GM21381 (cell line): ENCODE measurements around the gene BCKDK.

Source experiments
- ATAC-seq: cut with Tn5 transposase; IDR thresholded peaks from one replicate; pipeline ENCODE4 v1.9.1; 2021; ENCODE audit warnings: mild to moderate bottlenecking, moderate library complexity; ENCODE audit not compliant: unreplicated experiment

The BCKDK gene

DNA sequence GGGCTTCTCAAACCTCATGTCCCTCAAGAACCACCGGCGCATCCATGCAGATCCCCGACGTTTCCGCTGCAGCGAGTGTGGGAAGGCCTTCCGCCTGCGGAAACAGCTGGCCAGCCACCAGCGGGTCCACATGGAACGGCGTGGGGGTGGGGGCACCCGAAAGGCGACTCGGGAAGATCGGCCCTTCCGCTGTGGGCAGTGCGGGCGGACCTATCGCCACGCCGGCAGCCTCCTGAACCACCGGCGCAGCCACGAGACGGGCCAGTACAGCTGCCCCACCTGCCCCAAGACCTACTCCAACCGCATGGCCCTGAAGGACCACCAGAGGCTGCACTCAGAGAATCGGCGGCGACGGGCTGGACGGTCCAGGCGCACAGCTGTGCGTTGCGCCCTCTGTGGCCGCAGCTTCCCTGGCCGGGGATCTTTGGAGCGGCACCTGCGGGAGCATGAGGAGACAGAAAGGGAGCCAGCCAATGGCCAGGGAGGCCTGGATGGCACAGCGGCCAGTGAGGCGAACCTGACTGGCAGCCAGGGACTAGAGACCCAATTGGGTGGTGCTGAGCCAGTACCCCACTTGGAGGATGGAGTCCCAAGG, 28.1 kb upstream of the BCKDK start:
- ATAC-seq = no peak

GRCh38 chr16:31080756-31081419, 27.3 kb upstream of the BCKDK start:
- no peak for ATAC-seq

DNA sequence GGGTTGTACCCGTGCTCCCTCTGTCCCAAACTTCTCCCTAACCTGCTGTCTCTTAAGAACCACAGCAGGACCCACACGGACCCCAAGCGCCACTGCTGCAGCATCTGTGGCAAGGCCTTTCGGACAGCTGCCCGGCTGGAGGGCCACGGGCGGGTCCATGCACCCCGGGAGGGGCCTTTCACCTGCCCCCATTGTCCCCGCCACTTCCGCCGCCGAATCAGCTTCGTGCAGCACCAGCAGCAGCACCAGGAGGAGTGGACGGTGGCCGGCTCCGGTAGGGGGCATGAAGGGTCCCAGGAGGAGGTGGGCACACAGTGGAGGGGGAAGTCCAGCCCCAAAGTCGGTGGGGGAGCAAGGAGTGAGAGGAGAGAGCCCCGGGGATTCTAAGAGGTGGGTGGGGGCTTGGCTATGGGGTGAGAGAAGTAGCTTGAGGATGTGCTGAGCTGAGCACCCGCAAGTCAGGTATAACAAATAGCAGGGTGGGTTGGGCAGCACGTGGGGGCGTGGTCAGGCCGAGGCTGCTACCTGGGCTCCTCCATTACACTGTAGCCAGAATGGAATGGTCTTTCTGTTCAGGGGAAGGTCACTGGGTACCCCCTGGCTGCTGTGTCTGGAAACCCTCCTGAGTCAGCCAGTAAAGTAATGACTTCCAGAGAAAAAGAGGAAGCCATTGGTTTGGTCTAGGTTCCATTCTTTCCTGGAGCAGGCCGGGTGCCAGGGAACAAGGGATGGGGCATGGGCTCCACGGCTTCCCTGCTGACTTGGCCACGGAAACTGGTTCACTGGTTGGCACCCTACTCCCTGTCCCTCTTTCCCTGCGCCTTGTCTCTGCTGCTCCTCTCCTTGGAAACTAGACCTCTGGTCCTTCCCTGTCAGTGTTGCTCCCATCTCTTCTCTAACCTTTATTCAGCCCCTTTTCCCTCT, 26.5 kb upstream of the BCKDK start:
- ATAC-seq = no peak

DNA sequence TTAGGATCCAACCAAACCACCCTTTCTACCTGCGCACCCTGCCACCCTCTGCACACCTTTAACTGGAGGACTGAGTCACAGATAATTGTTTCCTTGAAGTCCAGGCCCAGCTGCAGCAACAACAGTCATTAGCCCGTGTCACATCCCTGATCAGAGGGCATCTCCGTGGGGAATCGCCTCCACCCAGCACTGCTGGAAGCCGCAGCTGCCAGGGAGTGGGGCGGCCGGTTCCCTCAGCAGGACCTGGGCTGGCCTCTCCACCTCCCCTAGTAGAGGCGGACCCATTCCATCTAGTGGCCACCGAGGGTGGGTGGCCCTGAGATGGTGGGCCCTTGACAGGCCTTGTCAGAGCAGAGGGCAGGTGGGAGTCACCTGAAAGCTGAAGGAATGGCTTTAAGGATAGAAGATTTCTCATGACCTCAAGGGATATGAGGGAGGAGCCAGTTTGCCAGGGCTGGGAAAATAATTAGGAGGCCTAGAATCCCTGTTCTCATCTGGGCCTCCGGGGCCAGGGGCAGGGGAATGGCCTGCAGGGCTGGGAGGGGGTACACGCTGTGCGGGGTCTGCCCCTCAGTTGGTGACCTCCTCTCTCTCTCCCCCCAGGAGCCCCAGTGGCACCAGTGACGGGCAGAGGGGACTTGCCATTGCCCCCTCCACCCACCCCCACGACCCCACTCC, 25.7 kb upstream of the BCKDK start:
- no peak for ATAC-seq

DNA sequence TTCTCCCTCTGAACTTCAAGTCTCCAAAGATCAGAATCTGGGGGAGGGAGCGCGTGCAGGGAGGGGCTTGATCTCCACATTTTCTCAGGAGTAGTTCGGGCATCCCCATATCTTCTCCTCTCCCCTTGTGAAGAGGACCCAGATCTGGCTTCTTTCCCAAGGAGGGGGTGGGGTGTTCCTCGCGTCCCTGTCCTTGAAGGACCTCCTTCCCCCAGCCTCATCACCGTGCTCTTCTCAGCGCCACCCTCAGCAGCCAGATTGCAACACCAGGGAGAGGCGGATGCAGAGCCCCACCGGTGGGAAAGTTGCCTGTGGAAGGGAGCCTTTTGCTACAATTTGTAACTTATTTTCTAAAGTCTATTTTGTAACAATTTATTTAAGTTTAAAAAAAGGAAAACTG, 25.1 kb upstream of the BCKDK start:
- ATAC-seq = no peak

DNA sequence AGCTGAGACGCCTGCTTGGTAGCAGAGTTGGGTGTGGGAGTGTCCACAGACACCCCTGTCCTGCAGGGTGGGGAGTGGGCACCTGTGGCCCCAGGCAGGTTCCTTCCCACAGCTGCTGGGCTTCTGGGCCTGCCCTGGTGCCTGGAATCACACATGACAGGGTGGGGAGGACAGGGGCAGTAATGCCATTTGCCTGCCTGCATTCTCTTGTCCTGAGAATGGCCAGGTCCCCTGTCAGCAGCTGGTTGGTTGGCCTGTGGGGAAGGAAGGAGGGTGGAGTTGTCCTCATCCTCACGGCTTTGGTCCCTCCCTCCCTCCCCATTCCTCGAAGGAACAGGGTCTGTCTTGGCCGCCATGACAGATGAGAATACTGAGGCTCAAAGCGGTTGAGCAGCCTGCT, 24.6 kb upstream of the BCKDK start:
- no peak for ATAC-seq

DNA sequence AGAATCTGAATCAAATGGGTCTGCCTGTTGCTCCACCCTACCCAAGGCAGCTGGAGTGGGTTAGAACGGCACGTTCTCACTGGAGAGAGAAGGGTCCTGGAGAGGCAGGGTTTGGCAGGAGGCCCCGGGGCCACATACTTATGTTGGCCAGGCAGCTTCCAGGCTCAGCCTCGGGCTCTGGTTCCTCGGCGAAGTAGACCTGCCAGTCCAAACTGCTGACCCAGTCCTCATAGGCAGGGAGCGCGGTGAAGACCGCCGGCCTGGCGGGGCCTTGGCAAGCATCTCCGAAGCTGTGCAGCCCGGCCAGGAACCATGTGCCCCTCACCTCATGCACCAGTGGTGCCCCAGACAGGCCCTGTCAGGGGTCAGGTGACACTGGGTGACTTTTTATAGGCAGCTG, 24.2 kb upstream of the BCKDK start:
- no peak for ATAC-seq

DNA sequence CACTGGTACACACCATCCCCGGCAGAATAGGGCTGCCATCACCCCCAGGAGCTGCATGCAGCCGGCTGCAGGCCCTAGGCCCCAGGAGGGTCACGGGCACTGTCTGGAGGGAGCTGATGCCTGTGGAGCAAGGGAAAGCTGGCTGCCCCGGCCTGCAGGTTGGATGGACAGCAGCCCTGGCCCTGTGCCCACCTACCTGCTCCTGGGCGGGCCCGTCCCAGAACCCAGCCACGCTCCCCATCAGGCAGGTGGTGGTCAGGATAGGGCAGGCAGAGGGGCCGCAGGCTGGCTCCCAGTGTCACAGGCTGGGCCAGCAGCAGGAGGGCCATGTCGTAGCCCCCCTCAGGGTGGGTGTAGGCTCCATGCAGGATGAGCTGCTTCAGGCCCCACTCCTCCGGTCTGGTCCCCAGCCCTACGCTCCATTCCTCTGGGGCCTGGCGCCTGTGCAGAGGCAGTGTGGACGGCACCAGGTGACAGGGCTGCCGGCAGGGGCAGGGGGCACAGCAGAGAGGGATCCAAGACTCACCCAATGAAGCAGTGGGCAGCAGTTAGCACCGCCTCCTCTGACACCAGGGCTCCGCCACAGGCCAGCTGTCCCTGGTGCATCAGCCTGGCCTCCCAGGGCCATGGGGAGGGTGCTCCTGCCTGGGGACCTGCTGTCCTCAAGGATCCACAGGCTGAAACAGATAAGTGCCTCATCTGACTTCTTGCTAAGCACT, 23.4 kb upstream of the BCKDK start:
- ATAC-seq = no peak

- no peak for ATAC-seq
Measured at GRCh38 chr16:31085411-31085810, 22.8 kb upstream of the BCKDK start.

- no peak for ATAC-seq
Measured at GRCh38 chr16:31085873-31086628, 22.1 kb upstream of the BCKDK start.

GRCh38 chr16:31086629-31086906, 21.6 kb upstream of the BCKDK start:
- no peak for ATAC-seq

GRCh38 chr16:31087481-31087880, 20.7 kb upstream of the BCKDK start:
- ATAC-seq = no peak

GRCh38 chr16:31087971-31088370, 20.2 kb upstream of the BCKDK start:
- no peak for ATAC-seq

- no peak for ATAC-seq
Measured at GRCh38 chr16:31088459-31089183, 19.6 kb upstream of the BCKDK start, which contains the start of gene PRSS53. TSS of gene PRSS53 (minus strand) at chr16:31088943. CDS start at chr16:31088809, 134 bp downstream.

DNA sequence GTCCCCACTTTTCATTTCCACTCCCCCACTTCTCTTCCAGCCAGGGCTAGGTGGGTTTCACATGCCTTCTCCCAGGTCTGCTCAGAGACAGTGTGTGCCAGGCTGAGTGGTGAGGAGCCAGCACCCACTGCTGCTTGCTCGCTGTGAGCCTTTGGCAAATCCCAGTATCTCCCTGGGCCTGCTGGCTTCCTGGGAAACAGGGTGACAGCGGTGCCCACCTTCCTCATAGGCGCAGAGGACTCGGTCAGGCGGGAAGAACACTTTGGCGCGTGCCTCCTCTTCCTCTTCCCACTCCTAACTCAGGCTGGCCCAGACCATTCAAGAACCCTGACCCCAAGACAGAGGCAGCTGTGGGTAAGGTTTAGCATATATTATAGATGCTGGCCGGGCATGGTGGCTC, 19.0 kb upstream of the BCKDK start:
- no peak for ATAC-seq

- no peak for ATAC-seq
Measured at GRCh38 chr16:31090540-31090939, 17.6 kb upstream of the BCKDK start.

GRCh38 chr16:31092330-31092729, 15.9 kb upstream of the BCKDK start:
- no peak for ATAC-seq

GRCh38 chr16:31093132-31093703, 15.0 kb upstream of the BCKDK start:
- no peak for ATAC-seq

DNA sequence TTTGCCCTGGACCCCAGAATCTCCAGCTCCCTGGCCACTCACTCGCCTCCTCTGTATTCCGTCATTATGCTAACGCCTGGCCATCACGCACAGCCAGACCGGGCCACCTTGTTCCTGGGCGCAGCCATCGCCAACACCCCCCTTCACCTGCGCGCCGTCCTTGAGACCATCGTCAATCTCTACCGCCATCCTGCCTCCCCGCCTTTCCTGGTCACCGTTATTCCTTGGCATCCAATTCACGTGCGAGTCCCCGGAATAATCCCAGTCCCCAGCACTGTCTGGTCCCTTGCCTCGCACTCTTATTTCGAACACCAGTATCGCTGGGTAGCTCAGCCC, 14.1 kb upstream of the BCKDK start:
- ATAC-seq = no peak
